ENCODE measurements around the gene FXYD4.

Gene FXYD4

DNA sequence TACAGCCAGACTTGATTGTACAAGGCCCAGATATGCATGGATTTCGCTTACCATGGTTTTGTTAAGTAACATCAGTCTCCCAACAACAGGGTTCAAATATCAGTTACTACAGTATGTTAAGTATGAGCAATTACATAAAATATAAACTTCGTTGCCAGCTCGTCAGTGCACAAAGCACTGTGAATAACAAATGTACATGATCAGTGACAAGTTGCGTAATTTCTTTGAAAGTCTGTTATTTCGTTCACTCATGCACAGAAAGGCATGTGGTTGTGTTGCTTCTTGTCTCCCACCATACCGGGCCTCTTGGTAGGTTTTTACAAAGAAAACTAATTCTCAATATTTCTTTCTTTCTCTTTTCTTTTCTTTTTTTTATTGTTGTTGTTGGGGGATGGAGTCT, 53.0 kb downstream of the FXYD4 start:
- no peak for DNase-seq (ENCODE audit: low read depth)
- TF ChIP-seq, protein P1, sequence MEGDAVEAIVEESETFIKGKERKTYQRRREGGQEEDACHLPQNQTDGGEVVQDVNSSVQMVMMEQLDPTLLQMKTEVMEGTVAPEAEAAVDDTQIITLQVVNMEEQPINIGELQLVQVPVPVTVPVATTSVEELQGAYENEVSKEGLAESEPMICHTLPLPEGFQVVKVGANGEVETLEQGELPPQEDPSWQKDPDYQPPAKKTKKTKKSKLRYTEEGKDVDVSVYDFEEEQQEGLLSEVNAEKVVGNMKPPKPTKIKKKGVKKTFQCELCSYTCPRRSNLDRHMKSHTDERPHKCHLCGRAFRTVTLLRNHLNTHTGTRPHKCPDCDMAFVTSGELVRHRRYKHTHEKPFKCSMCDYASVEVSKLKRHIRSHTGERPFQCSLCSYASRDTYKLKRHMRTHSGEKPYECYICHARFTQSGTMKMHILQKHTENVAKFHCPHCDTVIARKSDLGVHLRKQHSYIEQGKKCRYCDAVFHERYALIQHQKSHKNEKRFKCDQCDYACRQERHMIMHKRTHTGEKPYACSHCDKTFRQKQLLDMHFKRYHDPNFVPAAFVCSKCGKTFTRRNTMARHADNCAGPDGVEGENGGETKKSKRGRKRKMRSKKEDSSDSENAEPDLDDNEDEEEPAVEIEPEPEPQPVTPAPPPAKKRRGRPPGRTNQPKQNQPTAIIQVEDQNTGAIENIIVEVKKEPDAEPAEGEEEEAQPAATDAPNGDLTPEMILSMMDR (conservative IDR thresholded peaks at IDR 0.05; ENCODE audit: control insufficient read depth, insufficient read depth, low read depth, low read length): no peak
- no peak overlapping the region for H3K4me3 ChIP-seq (ENCODE audit: control insufficient read depth, low read depth, low read length)
